Activated CD4-positive, alpha-beta memory T cell treated with anti-CD3 and anti-CD28 coated beads for 36 hours (primary cell): ENCODE measurements around the gene SUCLA2. TPM values are rescaled to one million over a fixed set of nuclear protein-coding genes. Genes with fewer than 3 reads are reported as not detected.

Experiments used
- CTCF ChIA-PET: fragments of 350-600 bp; sonication (Branson Sonifier 250); formaldehyde crosslinking; loops from one replicate; lab custom pipeline; 2021; ENCODE audit warnings: antibody characterized with exemption, inconsistent platforms; lab: Charles Lee
- POLR2A ChIA-PET: fragments of 350-600 bp; sonication (Branson Sonifier 250); formaldehyde crosslinking; loops from one replicate; lab custom pipeline; 2021; ENCODE audit warnings: antibody characterized with exemption; lab: Charles Lee
- DNase-seq: peaks from one replicate; pipeline ENCODE4 v3.0.0-alpha.2; 2020
- H3K27ac Mint-ChIP-seq: one replicate; pipeline ENCODE4 v1.8.0; 2021; ENCODE audit warnings: mixed read lengths
- H3K27me3 Mint-ChIP-seq: one replicate; pipeline ENCODE4 v1.8.0; 2021; ENCODE audit warnings: mixed read lengths
- H3K36me3 Mint-ChIP-seq: one replicate; pipeline ENCODE4 v1.8.0; 2021; ENCODE audit warnings: mixed read lengths
- H3K4me1 Mint-ChIP-seq: one replicate; pipeline ENCODE4 v1.8.0; 2021; ENCODE audit warnings: low read depth, mixed read lengths
- H3K4me3 Mint-ChIP-seq: one replicate; pipeline ENCODE4 v1.8.0; 2021; ENCODE audit warnings: mild to moderate bottlenecking, mixed read lengths
- H3K9me3 Mint-ChIP-seq: one replicate; pipeline ENCODE4 v1.8.0; 2021; ENCODE audit warnings: mixed read lengths
- intact Hi-C: fragments of 100-400 bp; cut with micrococcal nuclease; formaldehyde crosslinking; loops from one replicate; pipeline ENCODE4 v1.15.1; 2023
- total RNA-seq, 2 experiments: library from RNA; stranded (reverse); gene quantifications; one replicate each; pipeline ENCODE4 v1.2.3, GENCODE V29; 2021

Gene SUCLA2
- total RNA-seq, 2 experiments from 2014 or later: 39.2 to 41.3 TPM

DNA sequence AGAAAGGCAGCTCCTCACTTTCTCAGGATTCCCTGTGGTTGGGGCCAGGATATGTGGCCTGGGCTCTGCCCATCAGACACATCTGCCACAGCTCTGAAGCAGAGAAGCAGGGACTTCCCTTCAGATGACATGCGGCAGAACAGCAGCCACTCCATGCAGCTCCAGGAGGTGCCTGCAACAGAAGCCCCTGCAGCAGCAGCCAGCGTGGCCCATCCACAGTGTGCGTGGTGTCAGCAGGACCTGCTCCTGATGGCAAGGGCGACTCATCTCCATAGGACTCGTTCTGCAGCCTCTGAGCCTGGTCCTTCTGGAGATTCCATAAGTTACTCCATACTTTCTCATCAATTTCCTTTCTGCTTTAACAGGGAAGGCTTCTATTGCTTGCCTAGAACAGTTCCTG lies 105.0 kb downstream of the SUCLA2 start:
- CTCF ChIA-PET: no interaction called here
- POLR2A ChIA-PET: no interaction called here
- no peaks in the 10 kb centered on the region for H3K27me3 Mint-ChIP-seq

DNA sequence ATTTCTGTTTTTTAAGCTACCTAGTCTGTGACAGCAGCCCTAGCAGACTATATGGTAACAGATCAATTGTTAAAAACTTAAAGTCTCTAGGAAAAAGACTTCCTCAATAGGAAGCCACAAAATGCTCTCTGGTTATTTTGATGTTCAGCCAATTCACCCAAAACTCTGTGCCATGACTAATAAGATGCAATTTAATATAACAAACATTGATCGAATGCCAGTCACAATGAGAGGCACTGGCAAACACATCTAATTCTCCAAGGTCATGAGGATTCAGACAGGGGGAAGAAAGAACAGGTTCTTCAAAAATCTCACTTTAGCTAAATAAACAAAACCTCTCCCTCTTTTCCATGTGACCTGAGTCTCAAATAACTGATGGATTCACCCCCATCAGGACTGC lies 107.5 kb downstream of the SUCLA2 start:
- ChIA-PET CTCF (no interaction called here), POLR2A (no interaction called here)
- Mint-ChIP-seq H3K27me3 (no peaks in the 10 kb centered on the region), H3K36me3 (no peaks in the 10 kb centered on the region), H3K27ac (no peak overlapping the region), H3K4me1 (peaks cover 6% of the 10 kb centered on the region), H3K9me3 (no peaks in the 10 kb centered on the region), H3K4me3 (no peak overlapping the region)
- intact Hi-C loops: no loop called here
- no peak for DNase-seq

More for the DNA sequence above, 105.0 kb downstream of the SUCLA2 start:
- Mint-ChIP-seq H3K27ac (no peak overlapping the region), H3K9me3 (no peaks in the 10 kb centered on the region), H3K4me3 (no peak overlapping the region), H3K36me3 (peaks cover 5% of the 10 kb centered on the region), H3K4me1 (no peaks in the 10 kb centered on the region)
- intact Hi-C loops: no loop called here
- DNase-seq: no peak

Other genes with a start within 250 kb of the SUCLA2 start
- 10 to 100 TPM; 18.5 to 19.2 TPM for gene NUDT15, start 36.5 kb upstream of the SUCLA2 start, total RNA-seq
- 10 to 100 TPM; 49.3 to 53.0 TPM for gene MED4, start 93.8 kb upstream of the SUCLA2 start, total RNA-seq
- 10 to 100 TPM; 87.6 to 92.6 TPM for gene ITM2B, start 231.9 kb upstream of the SUCLA2 start, total RNA-seq